ENCODE measurements around the gene TCP11L2. TPM values are rescaled to one million over a fixed set of nuclear protein-coding genes. Genes with fewer than 3 reads are reported as not detected.

TCP11L2 gene
- total and polyA plus RNA-seq, 2 of the 13 experiments (the other 11 are each of a cell fraction or from before 2014, with no cell fraction given), result 4.6 to 24.1 TPM

DNA sequence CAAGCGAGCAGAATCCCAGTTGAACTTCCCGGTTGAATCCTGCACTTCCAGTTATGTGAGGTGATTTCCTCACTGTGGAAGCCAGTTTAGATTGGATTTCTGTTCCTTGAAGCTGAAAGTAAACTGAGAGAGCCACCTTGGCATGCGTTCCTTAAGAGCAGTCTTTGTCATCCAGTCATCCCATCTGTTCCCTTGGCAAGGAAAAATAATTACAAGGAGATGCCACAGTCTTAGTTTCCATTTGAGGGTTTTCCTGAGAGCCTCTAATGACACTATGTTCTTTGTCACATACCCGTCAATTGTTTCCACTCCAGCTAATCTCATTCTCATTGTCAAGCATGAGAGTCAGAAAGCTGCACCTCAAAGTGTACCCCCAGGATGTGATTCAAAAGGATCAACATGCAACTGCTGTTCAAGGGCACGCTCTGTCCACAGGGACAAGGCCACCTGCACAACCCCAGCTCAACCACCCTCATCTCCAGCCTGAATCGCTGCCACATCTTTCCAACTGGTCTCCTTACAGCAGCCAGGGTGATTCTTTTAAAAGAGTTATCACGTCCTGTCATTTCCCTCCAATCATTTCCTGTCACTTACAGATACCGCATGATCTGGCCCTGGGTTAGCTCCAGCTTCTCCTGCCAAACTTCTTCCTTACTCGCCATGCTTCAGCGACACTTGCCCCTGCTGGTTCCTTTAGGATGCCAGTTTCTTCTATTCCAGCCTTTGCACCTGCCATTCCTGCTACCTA lies 18.0 kb upstream of the TCP11L2 start (continued):
- TF ChIP-seq THYN1 (CRISPR knock-in tag; IDR thresholded peaks at IDR 0.05; ENCODE audit: borderline replicate concordance, low read depth), result no peak
- no peak for TF ChIP-seq ZNF382 (CRISPR knock-in tag; IDR thresholded peaks at IDR 0.05; ENCODE audit: borderline replicate concordance)
- TF ChIP-seq, protein P1, sequence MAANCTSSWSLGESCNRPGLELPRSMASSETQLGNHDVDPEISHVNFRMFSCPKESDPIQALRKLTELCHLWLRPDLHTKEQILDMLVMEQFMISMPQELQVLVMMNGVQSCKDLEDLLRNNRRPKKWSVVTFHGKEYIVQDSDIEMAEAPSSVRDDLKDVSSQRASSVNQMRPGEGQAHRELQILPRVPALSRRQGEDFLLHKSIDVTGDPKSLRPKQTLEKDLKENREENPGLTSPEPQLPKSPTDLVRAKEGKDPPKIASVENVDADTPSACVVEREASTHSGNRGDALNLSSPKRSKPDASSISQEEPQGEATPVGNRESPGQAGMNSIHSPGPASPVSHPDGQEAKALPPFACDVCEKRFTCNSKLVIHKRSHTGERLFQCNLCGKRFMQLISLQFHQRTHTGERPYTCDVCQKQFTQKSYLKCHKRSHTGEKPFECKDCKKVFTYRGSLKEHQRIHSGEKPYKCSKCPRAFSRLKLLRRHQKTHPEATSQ (CRISPR knock-in tag; IDR thresholded peaks at IDR 0.05; ENCODE audit: borderline replicate concordance), result no peak
- TF ChIP-seq KLF11 (CRISPR knock-in tag; IDR thresholded peaks at IDR 0.05), result no peak; the same call in 1 of the 2 replicates
- TF ChIP-seq, protein P2, sequence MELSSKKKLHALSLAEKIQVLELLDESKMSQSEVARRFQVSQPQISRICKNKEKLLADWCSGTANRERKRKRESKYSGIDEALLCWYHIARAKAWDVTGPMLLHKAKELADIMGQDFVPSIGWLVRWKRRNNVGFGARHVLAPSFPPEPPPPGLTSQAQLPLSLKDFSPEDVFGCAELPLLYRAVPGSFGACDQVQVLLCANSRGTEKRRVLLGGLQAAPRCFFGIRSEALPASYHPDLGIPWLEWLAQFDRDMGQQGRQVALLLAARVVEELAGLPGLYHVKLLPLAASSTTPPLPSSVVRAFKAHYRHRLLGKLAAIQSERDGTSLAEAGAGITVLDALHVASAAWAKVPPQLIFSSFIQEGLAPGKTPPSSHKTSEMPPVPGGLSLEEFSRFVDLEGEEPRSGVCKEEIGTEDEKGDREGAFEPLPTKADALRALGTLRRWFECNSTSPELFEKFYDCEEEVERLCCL (CRISPR knock-in tag; IDR thresholded peaks at IDR 0.05; ENCODE audit: borderline replicate concordance), result no peak
- peak; percentile 54 for TF ChIP-seq ASH2L (IDR thresholded peaks at IDR 0.05; ENCODE audit: insufficient read length, low read depth, low read length)
- TF ChIP-seq, protein P3, sequence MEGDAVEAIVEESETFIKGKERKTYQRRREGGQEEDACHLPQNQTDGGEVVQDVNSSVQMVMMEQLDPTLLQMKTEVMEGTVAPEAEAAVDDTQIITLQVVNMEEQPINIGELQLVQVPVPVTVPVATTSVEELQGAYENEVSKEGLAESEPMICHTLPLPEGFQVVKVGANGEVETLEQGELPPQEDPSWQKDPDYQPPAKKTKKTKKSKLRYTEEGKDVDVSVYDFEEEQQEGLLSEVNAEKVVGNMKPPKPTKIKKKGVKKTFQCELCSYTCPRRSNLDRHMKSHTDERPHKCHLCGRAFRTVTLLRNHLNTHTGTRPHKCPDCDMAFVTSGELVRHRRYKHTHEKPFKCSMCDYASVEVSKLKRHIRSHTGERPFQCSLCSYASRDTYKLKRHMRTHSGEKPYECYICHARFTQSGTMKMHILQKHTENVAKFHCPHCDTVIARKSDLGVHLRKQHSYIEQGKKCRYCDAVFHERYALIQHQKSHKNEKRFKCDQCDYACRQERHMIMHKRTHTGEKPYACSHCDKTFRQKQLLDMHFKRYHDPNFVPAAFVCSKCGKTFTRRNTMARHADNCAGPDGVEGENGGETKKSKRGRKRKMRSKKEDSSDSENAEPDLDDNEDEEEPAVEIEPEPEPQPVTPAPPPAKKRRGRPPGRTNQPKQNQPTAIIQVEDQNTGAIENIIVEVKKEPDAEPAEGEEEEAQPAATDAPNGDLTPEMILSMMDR (CRISPR knock-in tag; IDR thresholded peaks at IDR 0.05), result peak; percentile 6; the same call in 1 of the 2 replicates
- peak; percentile 70; the same call in 1 of the 2 replicates for TF ChIP-seq HOXA3 (CRISPR knock-in tag; IDR thresholded peaks at IDR 0.05)
- peak; percentile 94 for TF ChIP-seq PITX1 (CRISPR knock-in tag; IDR thresholded peaks at IDR 0.05)
- no peak for TF ChIP-seq ZNF605 (CRISPR knock-in tag; IDR thresholded peaks at IDR 0.05)
- TF ChIP-seq, protein P4, sequence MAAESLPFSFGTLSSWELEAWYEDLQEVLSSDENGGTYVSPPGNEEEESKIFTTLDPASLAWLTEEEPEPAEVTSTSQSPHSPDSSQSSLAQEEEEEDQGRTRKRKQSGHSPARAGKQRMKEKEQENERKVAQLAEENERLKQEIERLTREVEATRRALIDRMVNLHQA (CRISPR knock-in tag; IDR thresholded peaks at IDR 0.05), result no peak
- TF ChIP-seq NKX3-1 (CRISPR knock-in tag; IDR thresholded peaks at IDR 0.05), result no peak
- TF ChIP-seq, protein P5, sequence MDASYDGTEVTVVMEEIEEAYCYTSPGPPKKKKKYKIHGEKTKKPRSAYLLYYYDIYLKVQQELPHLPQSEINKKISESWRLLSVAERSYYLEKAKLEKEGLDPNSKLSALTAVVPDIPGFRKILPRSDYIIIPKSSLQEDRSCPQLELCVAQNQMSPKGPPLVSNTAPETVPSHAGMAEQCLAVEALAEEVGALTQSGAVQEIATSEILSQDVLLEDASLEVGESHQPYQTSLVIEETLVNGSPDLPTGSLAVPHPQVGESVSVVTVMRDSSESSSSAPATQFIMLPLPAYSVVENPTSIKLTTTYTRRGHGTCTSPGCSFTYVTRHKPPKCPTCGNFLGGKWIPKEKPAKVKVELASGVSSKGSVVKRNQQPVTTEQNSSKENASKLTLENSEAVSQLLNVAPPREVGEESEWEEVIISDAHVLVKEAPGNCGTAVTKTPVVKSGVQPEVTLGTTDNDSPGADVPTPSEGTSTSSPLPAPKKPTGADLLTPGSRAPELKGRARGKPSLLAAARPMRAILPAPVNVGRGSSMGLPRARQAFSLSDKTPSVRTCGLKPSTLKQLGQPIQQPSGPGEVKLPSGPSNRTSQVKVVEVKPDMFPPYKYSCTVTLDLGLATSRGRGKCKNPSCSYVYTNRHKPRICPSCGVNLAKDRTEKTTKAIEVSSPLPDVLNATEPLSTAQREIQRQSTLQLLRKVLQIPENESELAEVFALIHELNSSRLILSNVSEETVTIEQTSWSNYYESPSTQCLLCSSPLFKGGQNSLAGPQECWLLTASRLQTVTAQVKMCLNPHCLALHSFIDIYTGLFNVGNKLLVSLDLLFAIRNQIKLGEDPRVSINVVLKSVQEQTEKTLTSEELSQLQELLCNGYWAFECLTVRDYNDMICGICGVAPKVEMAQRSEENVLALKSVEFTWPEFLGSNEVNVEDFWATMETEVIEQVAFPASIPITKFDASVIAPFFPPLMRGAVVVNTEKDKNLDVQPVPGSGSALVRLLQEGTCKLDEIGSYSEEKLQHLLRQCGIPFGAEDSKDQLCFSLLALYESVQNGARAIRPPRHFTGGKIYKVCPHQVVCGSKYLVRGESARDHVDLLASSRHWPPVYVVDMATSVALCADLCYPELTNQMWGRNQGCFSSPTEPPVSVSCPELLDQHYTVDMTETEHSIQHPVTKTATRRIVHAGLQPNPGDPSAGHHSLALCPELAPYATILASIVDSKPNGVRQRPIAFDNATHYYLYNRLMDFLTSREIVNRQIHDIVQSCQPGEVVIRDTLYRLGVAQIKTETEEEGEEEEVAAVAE (CRISPR knock-in tag; IDR thresholded peaks at IDR 0.05; ENCODE audit: borderline replicate concordance), result peak; percentile 81; the same call in 1 of the 2 replicates
- TF ChIP-seq NFKB2 (CRISPR knock-in tag; IDR thresholded peaks at IDR 0.05; ENCODE audit: borderline replicate concordance), result peak; percentile 41
